ENCODE results near the gene PDE8A. TPM values are rescaled to one million over a fixed set of nuclear protein-coding genes. Genes with fewer than 3 reads are reported as not detected.

Gene PDE8A
- total RNA-seq, 1 donor from 2014 or later, result 11.4 TPM

- peaks cover 6% of the 10 kb centered on the region for H3K4me1 ChIP-seq
- no peaks in the 10 kb centered on the region for H3K27me3 ChIP-seq
- no peak overlapping the region for H3K9ac ChIP-seq
- H3K9me3 Mint-ChIP-seq, result no peaks in the 10 kb centered on the region
- H2AFZ ChIP-seq (replicated peaks), result no peak overlapping the region
- H3K79me2 ChIP-seq (ENCODE audit: low read depth), result no peaks in the 10 kb centered on the region
- no peak overlapping the region for H3K4me3 Mint-ChIP-seq
- H3K4me1 Mint-ChIP-seq, result no peaks in the 10 kb centered on the region
- no peaks in the 10 kb centered on the region for H3K9me3 ChIP-seq (ENCODE audit: low read depth)
- no peaks in the 10 kb centered on the region for H3F3A ChIP-seq (ENCODE audit: low read depth)
- no peak overlapping the region for H3K27ac Mint-ChIP-seq
- no peak overlapping the region for H3K27ac ChIP-seq
- H4K20me1 ChIP-seq (ENCODE audit: low read depth), result no peaks in the 10 kb centered on the region
- no peak for TF ChIP-seq EZH2phosphoT487 (IDR thresholded peaks at IDR 0.05)
- TF ChIP-seq EZH2 (IDR thresholded peaks at IDR 0.05), result no peak
- TF ChIP-seq, protein P1, sequence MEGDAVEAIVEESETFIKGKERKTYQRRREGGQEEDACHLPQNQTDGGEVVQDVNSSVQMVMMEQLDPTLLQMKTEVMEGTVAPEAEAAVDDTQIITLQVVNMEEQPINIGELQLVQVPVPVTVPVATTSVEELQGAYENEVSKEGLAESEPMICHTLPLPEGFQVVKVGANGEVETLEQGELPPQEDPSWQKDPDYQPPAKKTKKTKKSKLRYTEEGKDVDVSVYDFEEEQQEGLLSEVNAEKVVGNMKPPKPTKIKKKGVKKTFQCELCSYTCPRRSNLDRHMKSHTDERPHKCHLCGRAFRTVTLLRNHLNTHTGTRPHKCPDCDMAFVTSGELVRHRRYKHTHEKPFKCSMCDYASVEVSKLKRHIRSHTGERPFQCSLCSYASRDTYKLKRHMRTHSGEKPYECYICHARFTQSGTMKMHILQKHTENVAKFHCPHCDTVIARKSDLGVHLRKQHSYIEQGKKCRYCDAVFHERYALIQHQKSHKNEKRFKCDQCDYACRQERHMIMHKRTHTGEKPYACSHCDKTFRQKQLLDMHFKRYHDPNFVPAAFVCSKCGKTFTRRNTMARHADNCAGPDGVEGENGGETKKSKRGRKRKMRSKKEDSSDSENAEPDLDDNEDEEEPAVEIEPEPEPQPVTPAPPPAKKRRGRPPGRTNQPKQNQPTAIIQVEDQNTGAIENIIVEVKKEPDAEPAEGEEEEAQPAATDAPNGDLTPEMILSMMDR (IDR thresholded peaks at IDR 0.05), result no peak
- DNase-seq (ENCODE audit: low spot score), result no peak
- H3K36me3 ChIP-seq, result no peaks in the 10 kb centered on the region
- H3K4me3 ChIP-seq, result no peak overlapping the region
- H3K27me3 Mint-ChIP-seq (ENCODE audit: insufficient read depth, low read depth), result peaks cover 2% of the 10 kb centered on the region
- no peak overlapping the region for H3K4me2 ChIP-seq
- peaks cover 6% of the 10 kb centered on the region for H3K36me3 Mint-ChIP-seq
These were observed 135.4 kb downstream of the PDE8A start for GRCh38 chr15:85116925-85117646.

- TF ChIP-seq EZH2 (IDR thresholded peaks at IDR 0.05), result no peak
- TF ChIP-seq EZH2phosphoT487 (IDR thresholded peaks at IDR 0.05), result no peak
- TF ChIP-seq, protein P1 (IDR thresholded peaks at IDR 0.05), result no peak
- no peak overlapping the region for H3K4me2 ChIP-seq
- no peak overlapping the region for H2AFZ ChIP-seq (replicated peaks)
- no peaks in the 10 kb centered on the region for H3K36me3 ChIP-seq
- no peaks in the 10 kb centered on the region for H3K27me3 ChIP-seq
- H3K4me3 ChIP-seq, result no peak overlapping the region
- H3K4me1 ChIP-seq, result no peaks in the 10 kb centered on the region
- Mint-ChIP-seq H3K4me1 (no peaks in the 10 kb centered on the region), H3K27me3 (ENCODE audit: insufficient read depth, low read depth) (peaks cover 2% of the 10 kb centered on the region), H3K4me3 (no peak overlapping the region), H3K27ac (no peak overlapping the region), H3K9me3 (no peaks in the 10 kb centered on the region), H3K36me3 (peaks cover 6% of the 10 kb centered on the region)
- H3K79me2 ChIP-seq (ENCODE audit: low read depth), result no peaks in the 10 kb centered on the region
- H3F3A ChIP-seq (ENCODE audit: low read depth), result no peaks in the 10 kb centered on the region
- H3K9me3 ChIP-seq (ENCODE audit: low read depth), result no peaks in the 10 kb centered on the region
- no peak for DNase-seq (ENCODE audit: low spot score)
- no peak overlapping the region for H3K9ac ChIP-seq
- H4K20me1 ChIP-seq (ENCODE audit: low read depth), result no peaks in the 10 kb centered on the region
- H3K27ac ChIP-seq, result no peak overlapping the region
These were observed 136.5 kb downstream of the PDE8A start for GRCh38 chr15:85118173-85118572.

DNA sequence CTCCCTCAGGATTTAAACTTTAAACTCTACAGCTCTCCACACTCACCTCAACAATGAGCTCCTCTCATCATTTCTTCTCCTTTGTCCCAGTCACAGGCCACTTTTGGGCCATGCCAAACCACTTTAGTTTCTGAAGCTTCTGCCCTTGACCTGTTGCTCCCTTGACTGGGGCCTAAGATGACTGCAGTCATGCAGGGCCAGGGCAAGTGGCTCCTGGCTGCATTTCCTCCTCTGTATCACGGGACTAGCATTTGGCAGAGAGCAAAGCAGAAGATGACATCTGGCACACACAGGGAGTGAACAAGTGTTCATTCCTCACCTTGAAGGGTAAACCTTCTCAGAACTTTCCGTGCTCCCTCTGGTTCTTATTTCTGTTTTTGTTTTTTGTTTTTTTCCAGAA lies 136.9 kb downstream of the PDE8A start:
- no peak overlapping the region for H3K4me3 Mint-ChIP-seq
- no peaks in the 10 kb centered on the region for H3K9me3 Mint-ChIP-seq
- H4K20me1 ChIP-seq (ENCODE audit: low read depth), result no peaks in the 10 kb centered on the region
- H3K27me3 ChIP-seq, result no peaks in the 10 kb centered on the region
- H3K27me3 Mint-ChIP-seq (ENCODE audit: insufficient read depth, low read depth), result peaks cover 2% of the 10 kb centered on the region
- no peak overlapping the region for H3K4me3 ChIP-seq
- no peaks in the 10 kb centered on the region for H3F3A ChIP-seq (ENCODE audit: low read depth)
- H3K4me2 ChIP-seq, result no peak overlapping the region
- H3K9me3 ChIP-seq (ENCODE audit: low read depth), result no peaks in the 10 kb centered on the region
- peaks cover 8% of the 10 kb centered on the region for H3K36me3 Mint-ChIP-seq
- H2AFZ ChIP-seq (replicated peaks), result no peak overlapping the region
- H3K27ac Mint-ChIP-seq, result no peak overlapping the region
- H3K4me1 Mint-ChIP-seq, result no peaks in the 10 kb centered on the region
- no peak for DNase-seq (ENCODE audit: low spot score)
- H3K27ac ChIP-seq, result no peak overlapping the region
- no peaks in the 10 kb centered on the region for H3K36me3 ChIP-seq
- TF ChIP-seq EZH2phosphoT487 (IDR thresholded peaks at IDR 0.05) (no peak), EZH2 (IDR thresholded peaks at IDR 0.05) (no peak)
- TF ChIP-seq, protein P1 (IDR thresholded peaks at IDR 0.05), result no peak
- no peaks in the 10 kb centered on the region for H3K79me2 ChIP-seq (ENCODE audit: low read depth)
- no peaks in the 10 kb centered on the region for H3K4me1 ChIP-seq
- H3K9ac ChIP-seq, result no peak overlapping the region

All from neural progenitor cell (in vitro differentiated cells).